GM23338 (cell line): ENCODE results near the gene CDKAL1. TPM values are rescaled to one million over a fixed set of nuclear protein-coding genes. Genes with fewer than 3 reads are reported as not detected.

ENCODE experiments used
- ATAC-seq: fragments of 200-7000 bp; cut with Tn5 transposase; 3 replicates; pipeline ENCODE4 v1.9.1; 2020
- DNase-seq: peaks from one replicate; pipeline ENCODE4 v3.0.0-alpha.2; 2015; ENCODE audit warnings: low spot score
- H2AFZ ChIP-seq: fragments of 200-600 bp; sonication (generic); 2 replicates; pipeline ENCODE4 v1.8.0; 2016; ENCODE audit warnings: antibody characterized with exemption, mild to moderate bottlenecking, moderate library complexity
- H3F3A ChIP-seq: fragments of 200-600 bp; sonication (generic); replicated peaks from 2 replicates; pipeline ENCODE4 v1.8.0; 2017; ENCODE audit warnings: antibody characterized with exemption, mixed run types, low read depth
- H3K27ac ChIP-seq: fragments of 200-600 bp; sonication (generic); 2 replicates; pipeline ENCODE4 v1.6.1; 2016; ENCODE audit warnings: low read depth
- H3K27me3 ChIP-seq: fragments of 200-600 bp; sonication (generic); 2 replicates; pipeline ENCODE4 v1.8.0; 2016; ENCODE audit warnings: mild to moderate bottlenecking, mixed run types, moderate library complexity; ENCODE audit not compliant: insufficient read depth
- H3K36me3 ChIP-seq: fragments of 200-600 bp; sonication (generic); 2 replicates; pipeline ENCODE4 v1.8.0; 2016; ENCODE audit warnings: mild to moderate bottlenecking; ENCODE audit not compliant: insufficient read depth
- H3K4me1 ChIP-seq: fragments of 200-600 bp; sonication (generic); 2 replicates; pipeline ENCODE4 v1.8.0; 2016; ENCODE audit warnings: mild to moderate bottlenecking, moderate library complexity; ENCODE audit not compliant: insufficient read depth
- H3K4me2 ChIP-seq: fragments of 200-600 bp; sonication (generic); 2 replicates; pipeline ENCODE4 v1.7.1; 2017; ENCODE audit warnings: mixed run types
- H3K4me3 ChIP-seq: fragments of 200-600 bp; sonication (generic); 2 replicates; pipeline ENCODE4 v1.6.1; 2016; ENCODE audit warnings: mixed run types
- H3K79me2 ChIP-seq: fragments of 200-600 bp; sonication (generic); replicated peaks from 2 replicates; pipeline ENCODE4 v1.8.0; 2017; ENCODE audit warnings: mild to moderate bottlenecking; ENCODE audit not compliant: insufficient read depth
- H3K9me2 ChIP-seq: fragments of 200-600 bp; sonication (generic); 2 replicates; pipeline ENCODE4 v1.8.0; 2017; ENCODE audit not compliant: insufficient read depth
- H4K20me1 ChIP-seq: fragments of 200-600 bp; sonication (generic); replicated peaks from 2 replicates; pipeline ENCODE4 v1.8.0; 2017; ENCODE audit warnings: mild to moderate bottlenecking; ENCODE audit not compliant: insufficient read depth
- H3K27ac Mint-ChIP-seq: 2 replicates; pipeline ENCODE4 v1.8.0; 2020; ENCODE audit warnings: inconsistent platforms, mild to moderate bottlenecking, moderate library complexity, mixed read lengths
- H3K27me3 Mint-ChIP-seq: 3 replicates; pipeline ENCODE4 v1.8.0; 2022; ENCODE audit warnings: low read depth, mild to moderate bottlenecking, moderate library complexity, mixed read lengths, inconsistent platforms; ENCODE audit not compliant: insufficient read depth, poor library complexity
- H3K36me3 Mint-ChIP-seq: 3 replicates; pipeline ENCODE4 v1.8.0; 2021; ENCODE audit warnings: low read depth, mild to moderate bottlenecking, inconsistent platforms, moderate library complexity, mixed read lengths
- H3K4me1 Mint-ChIP-seq: 3 replicates; pipeline ENCODE4 v1.8.0; 2020; ENCODE audit warnings: mild to moderate bottlenecking, inconsistent platforms, mixed read lengths
- H3K4me3 Mint-ChIP-seq: 3 replicates; pipeline ENCODE4 v1.8.0; 2021; ENCODE audit warnings: moderate library complexity, mild to moderate bottlenecking, inconsistent platforms, mixed read lengths
- H3K9me3 Mint-ChIP-seq: 3 replicates; pipeline ENCODE4 v1.8.0; 2020; ENCODE audit warnings: moderate library complexity, mild to moderate bottlenecking, inconsistent platforms, mixed read lengths
- EZH2phosphoT487 ChIP-seq: fragments of 200-600 bp; sonication (generic); IDR thresholded peaks from one replicate; pipeline ENCODE4 v1.8.1; 2018; ENCODE audit warnings: antibody characterized with exemption; ENCODE audit not compliant: unreplicated experiment
- JUNB ChIP-seq: IDR thresholded peaks from one replicate; pipeline ENCODE4 v1.6.1; 2016; ENCODE audit warnings: antibody characterized with exemption; ENCODE audit not compliant: unreplicated experiment
- NANOG ChIP-seq: IDR thresholded peaks from 2 replicates; pipeline ENCODE4 v1.6.1; 2016; ENCODE audit warnings: antibody characterized with exemption, borderline replicate concordance
- POLR2AphosphoS5 ChIP-seq: IDR thresholded peaks from 2 replicates; pipeline ENCODE4 v1.6.1; 2016; ENCODE audit warnings: antibody characterized with exemption, low read depth
- STAT1 ChIP-seq: IDR thresholded peaks from one replicate; pipeline ENCODE4 v1.6.1; 2016; ENCODE audit warnings: antibody characterized with exemption; ENCODE audit not compliant: unreplicated experiment
- ZNF114 ChIP-seq: fragments of 250-450 bp; sonication (Bioruptor Pico); IDR thresholded peaks from 2 replicates; pipeline ENCODE4 v1.5.0; 2020; ENCODE audit warnings: mild to moderate bottlenecking, moderate library complexity
- polyA plus RNA-seq: library from polyadenylated mRNA; unstranded; fragments of >200 nt; fragmentation: Nextera tagmentation; extraction: Ambion mirVana; gene quantifications from 2 replicates; pipeline ENCODE4 v1.2.1, GENCODE V29; 2016
- total RNA-seq: library from RNA; depleted of rRNA; stranded (reverse); fragments of >200 nt; shearing (Covaris generic); gene quantifications from 2 replicates; pipeline ENCODE4 v1.2.3, GENCODE V29; 2014
- TF ChIP-seq, protein P1 (sequence below): IDR thresholded peaks from one replicate; pipeline ENCODE4 v1.6.1; 2018; ENCODE audit warnings: antibody characterized with exemption; ENCODE audit not compliant: unreplicated experiment
- TF ChIP-seq, protein P2 (sequence below): IDR thresholded peaks from 2 replicates; pipeline ENCODE4 v1.6.1; 2016; ENCODE audit warnings: antibody characterized with exemption
- TF ChIP-seq, protein P3 (sequence below), 2 experiments: fragments of 200-600 bp in 1 of 2; sonication (generic) in 1 of 2; conservative IDR thresholded peaks; 2 replicates each; pipeline versions ENCODE4 v1.5.1 to v1.6.1; 2016 to 2017; ENCODE audit warnings: antibody characterized with exemption in 2 of 2, low read depth in 2 of 2, mild to moderate bottlenecking in 2 of 2, moderate library complexity in 1 of 2

The CDKAL1 gene
- total and polyA plus RNA-seq, 2 experiments from 2014 or later, result 17.8 to 35.0 TPM

DNA sequence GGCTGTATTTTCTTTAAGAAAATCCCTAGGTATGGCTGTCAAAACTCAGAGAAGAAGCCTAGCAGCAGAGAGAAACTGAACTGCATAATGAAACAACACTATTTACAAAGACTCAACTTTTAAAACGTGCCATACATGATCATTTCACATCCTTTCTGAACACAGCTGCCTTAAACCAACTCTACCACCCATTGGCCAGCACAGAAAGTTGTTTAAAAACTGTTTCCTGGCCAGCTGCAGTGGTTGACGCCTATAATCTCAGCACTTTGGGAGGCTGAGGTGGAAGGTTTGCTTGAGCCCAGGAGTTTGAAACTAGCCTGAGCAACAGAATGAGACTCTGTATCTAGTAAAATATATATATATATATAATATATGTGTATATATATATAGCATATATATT is 722.9 kb downstream of the CDKAL1 start (continued):
- TF ChIP-seq, protein P1, sequence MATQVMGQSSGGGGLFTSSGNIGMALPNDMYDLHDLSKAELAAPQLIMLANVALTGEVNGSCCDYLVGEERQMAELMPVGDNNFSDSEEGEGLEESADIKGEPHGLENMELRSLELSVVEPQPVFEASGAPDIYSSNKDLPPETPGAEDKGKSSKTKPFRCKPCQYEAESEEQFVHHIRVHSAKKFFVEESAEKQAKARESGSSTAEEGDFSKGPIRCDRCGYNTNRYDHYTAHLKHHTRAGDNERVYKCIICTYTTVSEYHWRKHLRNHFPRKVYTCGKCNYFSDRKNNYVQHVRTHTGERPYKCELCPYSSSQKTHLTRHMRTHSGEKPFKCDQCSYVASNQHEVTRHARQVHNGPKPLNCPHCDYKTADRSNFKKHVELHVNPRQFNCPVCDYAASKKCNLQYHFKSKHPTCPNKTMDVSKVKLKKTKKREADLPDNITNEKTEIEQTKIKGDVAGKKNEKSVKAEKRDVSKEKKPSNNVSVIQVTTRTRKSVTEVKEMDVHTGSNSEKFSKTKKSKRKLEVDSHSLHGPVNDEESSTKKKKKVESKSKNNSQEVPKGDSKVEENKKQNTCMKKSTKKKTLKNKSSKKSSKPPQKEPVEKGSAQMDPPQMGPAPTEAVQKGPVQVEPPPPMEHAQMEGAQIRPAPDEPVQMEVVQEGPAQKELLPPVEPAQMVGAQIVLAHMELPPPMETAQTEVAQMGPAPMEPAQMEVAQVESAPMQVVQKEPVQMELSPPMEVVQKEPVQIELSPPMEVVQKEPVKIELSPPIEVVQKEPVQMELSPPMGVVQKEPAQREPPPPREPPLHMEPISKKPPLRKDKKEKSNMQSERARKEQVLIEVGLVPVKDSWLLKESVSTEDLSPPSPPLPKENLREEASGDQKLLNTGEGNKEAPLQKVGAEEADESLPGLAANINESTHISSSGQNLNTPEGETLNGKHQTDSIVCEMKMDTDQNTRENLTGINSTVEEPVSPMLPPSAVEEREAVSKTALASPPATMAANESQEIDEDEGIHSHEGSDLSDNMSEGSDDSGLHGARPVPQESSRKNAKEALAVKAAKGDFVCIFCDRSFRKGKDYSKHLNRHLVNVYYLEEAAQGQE, result no peak
- TF ChIP-seq, protein P2, sequence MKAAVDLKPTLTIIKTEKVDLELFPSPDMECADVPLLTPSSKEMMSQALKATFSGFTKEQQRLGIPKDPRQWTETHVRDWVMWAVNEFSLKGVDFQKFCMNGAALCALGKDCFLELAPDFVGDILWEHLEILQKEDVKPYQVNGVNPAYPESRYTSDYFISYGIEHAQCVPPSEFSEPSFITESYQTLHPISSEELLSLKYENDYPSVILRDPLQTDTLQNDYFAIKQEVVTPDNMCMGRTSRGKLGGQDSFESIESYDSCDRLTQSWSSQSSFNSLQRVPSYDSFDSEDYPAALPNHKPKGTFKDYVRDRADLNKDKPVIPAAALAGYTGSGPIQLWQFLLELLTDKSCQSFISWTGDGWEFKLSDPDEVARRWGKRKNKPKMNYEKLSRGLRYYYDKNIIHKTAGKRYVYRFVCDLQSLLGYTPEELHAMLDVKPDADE, result no peak
- TF ChIP-seq NANOG (no peak), STAT1 (no peak)

DNA sequence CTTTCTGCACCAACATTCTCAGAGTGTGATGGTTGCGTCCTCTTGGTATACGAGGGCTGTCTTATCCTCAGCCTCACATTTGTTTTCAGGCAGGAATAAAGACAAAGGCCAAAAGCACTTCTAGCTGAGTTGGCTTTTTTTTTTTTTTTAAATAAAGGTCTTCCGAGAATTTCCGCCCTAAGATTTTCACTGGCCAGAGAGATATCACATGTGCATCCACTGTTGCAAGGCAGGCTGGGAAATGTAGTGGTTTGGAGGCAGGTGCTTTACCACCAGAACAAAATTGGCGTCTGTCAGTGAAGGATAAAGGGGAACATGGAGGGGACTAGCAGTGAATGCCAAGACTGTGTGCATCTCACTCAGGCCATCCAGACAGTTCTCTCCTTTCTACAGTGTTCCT is 724.4 kb downstream of the CDKAL1 start:
- H3F3A ChIP-seq, result no peaks in the 10 kb centered on the region
- H3K4me1 Mint-ChIP-seq, result peaks cover under 1% of the 10 kb centered on the region; the same call in 1 of the 3 replicates

More for the DNA sequence above, 724.4 kb downstream of the CDKAL1 start:
- DNase-seq (peak; percentile 18), ATAC-seq (peak; percentile 46; the same call in 2 of the 3 replicates)
- Mint-ChIP-seq H3K36me3 (peaks cover 3% of the 10 kb centered on the region; the same call in 2 of the 3 replicates), H3K9me3 (no peaks in the 10 kb centered on the region), H3K27ac (no peak overlapping the region), H3K27me3 (no peaks in the 10 kb centered on the region), H3K4me3 (no peak overlapping the region)
- Histone ChIP-seq H3K4me1 (no peaks in the 10 kb centered on the region), H3K4me3 (no peak overlapping the region), H4K20me1 (no peaks in the 10 kb centered on the region), H3K9me2 (peaks cover 6% of the 10 kb centered on the region; the same call in 1 of the 2 replicates), H3K27me3 (no peaks in the 10 kb centered on the region), H3K36me3 (no peaks in the 10 kb centered on the region), H2AFZ (peak overlapping the region; percentile 39; the same call in 1 of the 2 replicates), H3K4me2 (no peak overlapping the region), H3K27ac (no peak overlapping the region), H3K79me2 (no peaks in the 10 kb centered on the region)
- no peak for TF ChIP-seq POLR2AphosphoS5
- TF ChIP-seq EZH2phosphoT487, result no peak
- TF ChIP-seq NANOG, result no peak
- TF ChIP-seq, protein P2, result no peak
- TF ChIP-seq, protein P3, sequence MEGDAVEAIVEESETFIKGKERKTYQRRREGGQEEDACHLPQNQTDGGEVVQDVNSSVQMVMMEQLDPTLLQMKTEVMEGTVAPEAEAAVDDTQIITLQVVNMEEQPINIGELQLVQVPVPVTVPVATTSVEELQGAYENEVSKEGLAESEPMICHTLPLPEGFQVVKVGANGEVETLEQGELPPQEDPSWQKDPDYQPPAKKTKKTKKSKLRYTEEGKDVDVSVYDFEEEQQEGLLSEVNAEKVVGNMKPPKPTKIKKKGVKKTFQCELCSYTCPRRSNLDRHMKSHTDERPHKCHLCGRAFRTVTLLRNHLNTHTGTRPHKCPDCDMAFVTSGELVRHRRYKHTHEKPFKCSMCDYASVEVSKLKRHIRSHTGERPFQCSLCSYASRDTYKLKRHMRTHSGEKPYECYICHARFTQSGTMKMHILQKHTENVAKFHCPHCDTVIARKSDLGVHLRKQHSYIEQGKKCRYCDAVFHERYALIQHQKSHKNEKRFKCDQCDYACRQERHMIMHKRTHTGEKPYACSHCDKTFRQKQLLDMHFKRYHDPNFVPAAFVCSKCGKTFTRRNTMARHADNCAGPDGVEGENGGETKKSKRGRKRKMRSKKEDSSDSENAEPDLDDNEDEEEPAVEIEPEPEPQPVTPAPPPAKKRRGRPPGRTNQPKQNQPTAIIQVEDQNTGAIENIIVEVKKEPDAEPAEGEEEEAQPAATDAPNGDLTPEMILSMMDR (conservative IDR thresholded peaks at IDR 0.05; ENCODE audit: low read depth in 2 of 2), result no peak
- no peak for TF ChIP-seq ZNF114 (CRISPR knock-in tag)
- no peak for TF ChIP-seq JUNB
